Stimulated activated CD8-positive, alpha-beta memory T cell treated with anti-CD3 and anti-CD28 coated beads, Interleukin-2, amount 100 ng/mL, for 1 hour (primary cell): ENCODE data around the gene TBC1D9B.

Source experiments
- DNase-seq, 2 donors: peaks; one replicate each; pipeline ENCODE4 v3.0.0-alpha.2; 2020; ENCODE audit warnings: low read depth in 2 of 2

Gene TBC1D9B

GRCh38 chr5:179907556-179908324 lies at the start of gene TBC1D9B:
Gene TBC1D9B (minus strand): TSS chr5:179907897. CDS start chr5:179907821, 76 bp downstream.
- DNase-seq, result peak; percentile 39 to 48

GRCh38 chr5:179955630-179956029 lies 47.9 kb upstream of the TBC1D9B start:
- no peak for DNase-seq

GRCh38 chr5:179955062-179955461 lies 47.4 kb upstream of the TBC1D9B start:
- DNase-seq, result no peak

GRCh38 chr5:179954434-179954833 lies 46.7 kb upstream of the TBC1D9B start:
- DNase-seq, result no peak

GRCh38 chr5:179953987-179954386 lies 46.3 kb upstream of the TBC1D9B start:
- no peak for DNase-seq

- no peak for DNase-seq
Observed at GRCh38 chr5:179936976-179937681, 29.4 kb upstream of the TBC1D9B start.

GRCh38 chr5:179930788-179931473 lies 23.2 kb upstream of the TBC1D9B start:
- no peak for DNase-seq

GRCh38 chr5:179927824-179928223 lies 20.1 kb upstream of the TBC1D9B start:
- no peak for DNase-seq

GRCh38 chr5:179926657-179927056 lies 19.0 kb upstream of the TBC1D9B start:
- no peak for DNase-seq

GRCh38 chr5:179923436-179923835 lies 15.7 kb upstream of the TBC1D9B start:
- no peak for DNase-seq

GRCh38 chr5:179920175-179920574 lies 12.5 kb upstream of the TBC1D9B start:
- DNase-seq, result no peak

- no peak for DNase-seq
Observed at GRCh38 chr5:179919487-179920060, 11.9 kb upstream of the TBC1D9B start.

GRCh38 chr5:179918742-179919486 lies 11.2 kb upstream of the TBC1D9B start:
- no peak for DNase-seq

GRCh38 chr5:179916523-179916922 lies 8.8 kb upstream of the TBC1D9B start:
- no peak for DNase-seq

- DNase-seq, result no peak
Observed at GRCh38 chr5:179915406-179915935, 7.8 kb upstream of the TBC1D9B start.

- no peak for DNase-seq
Observed at GRCh38 chr5:179914032-179914755, 6.5 kb upstream of the TBC1D9B start.

GRCh38 chr5:179913461-179913860 lies 5.8 kb upstream of the TBC1D9B start:
- DNase-seq, result no peak

GRCh38 chr5:179912951-179913350 lies 5.3 kb upstream of the TBC1D9B start:
- no peak for DNase-seq

GRCh38 chr5:179912386-179912785 lies 4.7 kb upstream of the TBC1D9B start:
- no peak for DNase-seq

- no peak for DNase-seq
Observed at GRCh38 chr5:179909224-179909623, 1.5 kb upstream of the TBC1D9B start.

- DNase-seq, result no peak
Observed at GRCh38 chr5:179908528-179908927, 831 bp upstream of the TBC1D9B start.
